H1 (cell line): ENCODE results near the gene PGBD5. TPM values are rescaled to one million over a fixed set of nuclear protein-coding genes. Genes with fewer than 3 reads are reported as not detected.

ENCODE experiments used
- CTCF ChIA-PET: fragments of 300-600 bp; sonication (Branson Sonifier 250); formaldehyde crosslinking; loops from one replicate; lab custom pipeline; 2021; ENCODE audit not compliant: partially characterized antibody; lab: Charles Lee
- POLR2A ChIA-PET: fragments of 300-600 bp; sonication (Branson Sonifier 250); formaldehyde crosslinking; loops from one replicate; lab custom pipeline; 2021; ENCODE audit warnings: inconsistent platforms; ENCODE audit not compliant: partially characterized antibody; lab: Charles Lee
- DNase-seq, 2 experiments: peaks; one replicate each; pipeline versions ENCODE4 v3.0.0 to v3.0.0-alpha.2; 2010 to 2022; ENCODE audit warnings: low spot score in 2 of 2, low read depth in 1 of 2, mixed read lengths in 1 of 2
- FAIRE-seq: peaks from 2 replicates; lab custom pipeline; 2011; peaks lifted over from hg19 to GRCh38; lab: Jason Lieb, UNC
- H2AFZ ChIP-seq: 2 replicates; pipeline ENCODE4 v1.8.1; 2012; ENCODE audit warnings: low read length, inconsistent platforms
- H2AK5ac ChIP-seq: 2 replicates; pipeline ENCODE4 v1.6.1; 2013; ENCODE audit warnings: low read depth, low read length
- H2BK120ac ChIP-seq: replicated peaks from 2 replicates; pipeline ENCODE3; 2013; ENCODE audit warnings: low read depth, low read length, inconsistent platforms
- H2BK12ac ChIP-seq: 2 replicates; pipeline ENCODE4 v1.6.1; 2013; ENCODE audit warnings: low read depth, low read length
- H2BK15ac ChIP-seq: 2 replicates; pipeline ENCODE4 v1.6.1; 2013; ENCODE audit warnings: low read length
- H2BK20ac ChIP-seq: 2 replicates; pipeline ENCODE4 v1.6.1; 2013; ENCODE audit warnings: low read length
- H2BK5ac ChIP-seq: 2 replicates; pipeline ENCODE4 v1.6.1; 2013; ENCODE audit warnings: low read depth, low read length
- H3K14ac ChIP-seq: 2 replicates; pipeline ENCODE4 v1.6.1; 2013; ENCODE audit warnings: inconsistent platforms; ENCODE audit not compliant: insufficient read length
- H3K18ac ChIP-seq: 2 replicates; pipeline ENCODE4 v1.6.1; 2013; ENCODE audit warnings: low read length; ENCODE audit errors: extremely low read depth
- H3K23ac ChIP-seq: 2 replicates; pipeline ENCODE4 v1.6.1; 2013; ENCODE audit warnings: inconsistent platforms; ENCODE audit not compliant: insufficient read length
- H3K23me2 ChIP-seq: 2 replicates; pipeline ENCODE4 v1.6.1; 2013; ENCODE audit warnings: low read depth, low read length
- H3K27ac ChIP-seq: 2 replicates; pipeline ENCODE4 v1.6.1; 2011; ENCODE audit warnings: low read depth, low read length, inconsistent platforms
- H3K27me3 ChIP-seq, 4 experiments: replicated peaks in 1 of 4; 1 replicate in 1 of 4; 2 replicates in 3 of 4; pipeline versions ENCODE4 v1.6.1 to v1.8.1; 2011 to 2013; ENCODE audit warnings: low read length in 3 of 4, mild to moderate bottlenecking in 3 of 4, inconsistent platforms in 2 of 4, mixed read lengths in 2 of 4, moderate library complexity in 1 of 4; ENCODE audit not compliant: control insufficient read depth in 3 of 4, insufficient read depth in 3 of 4; ENCODE audit errors: extremely low read depth in 1 of 4
- H3K36me3 ChIP-seq, 4 experiments: 2 replicates each; pipeline versions ENCODE4 v1.6.1 to v1.8.1; 2011 to 2013; ENCODE audit warnings: mild to moderate bottlenecking in 4 of 4, low read length in 3 of 4, moderate library complexity in 2 of 4, control low read depth in 1 of 4, inconsistent platforms in 1 of 4; ENCODE audit not compliant: insufficient read depth in 4 of 4, control insufficient read depth in 2 of 4
- H3K4ac ChIP-seq: replicated peaks from 2 replicates; pipeline ENCODE3; 2013; ENCODE audit warnings: low read length, low read depth, mixed read lengths, inconsistent platforms; ENCODE audit not compliant: insufficient read length
- H3K4me1 ChIP-seq, 4 experiments: replicated peaks in 1 of 4; 1 replicate in 1 of 4; 2 replicates in 3 of 4; pipeline versions ENCODE4 v1.6.1 to v1.8.1; 2011 to 2013; ENCODE audit warnings: low read length in 3 of 4, inconsistent platforms in 2 of 4, mixed read lengths in 1 of 4; ENCODE audit not compliant: insufficient read depth in 4 of 4, control insufficient read depth in 3 of 4
- H3K4me2 ChIP-seq, 2 experiments: 2 replicates each; pipeline versions ENCODE4 v1.6.1 to v1.8.1; 2011 to 2013; ENCODE audit warnings: low read depth in 2 of 2, low read length in 2 of 2, control low read depth in 1 of 2, inconsistent platforms in 1 of 2, mild to moderate bottlenecking in 1 of 2; ENCODE audit not compliant: insufficient read depth in 1 of 2
- H3K4me3 ChIP-seq, 4 experiments: fragments of 200-600, 300-600 bp in 1 of 4; sonication (generic), shearing (Covaris generic), sonication (Bioruptor Twin) in 1 of 4; 2 replicates each; pipeline versions ENCODE4 v1.5.1 to v1.8.1; 2011 to 2016; ENCODE audit warnings: low read length in 4 of 4, low read depth in 3 of 4, control low read depth in 2 of 4, inconsistent platforms in 2 of 4, mild to moderate bottlenecking in 2 of 4, mixed read lengths in 1 of 4, moderate library complexity in 1 of 4; ENCODE audit not compliant: insufficient read depth in 2 of 4; ENCODE audit errors: extremely low read depth in 1 of 4
- H3K56ac ChIP-seq: replicated peaks from 2 replicates; pipeline ENCODE3; 2013; ENCODE audit warnings: low read depth, mild to moderate bottlenecking, mixed read lengths, low read length, inconsistent platforms; ENCODE audit not compliant: insufficient read length
- H3K79me1 ChIP-seq: 2 replicates; pipeline ENCODE4 v1.6.1; 2013; ENCODE audit warnings: low read depth, low read length, control low read depth
- H3K79me2 ChIP-seq, 2 experiments: 2 replicates each; pipeline versions ENCODE4 v1.6.1 to v1.8.1; 2012 to 2013; ENCODE audit warnings: low read length in 2 of 2, mild to moderate bottlenecking in 2 of 2, inconsistent platforms in 1 of 2; ENCODE audit not compliant: insufficient read depth in 2 of 2, control insufficient read depth in 1 of 2
- H3K9ac ChIP-seq, 4 experiments: replicated peaks in 1 of 4; 1 replicate in 1 of 4; 2 replicates in 3 of 4; pipeline versions ENCODE4 v1.6.1 to v1.8.1; 2011 to 2013; ENCODE audit warnings: low read depth in 3 of 4, low read length in 3 of 4, control low read depth in 2 of 4, mild to moderate bottlenecking in 2 of 4, moderate library complexity in 2 of 4, inconsistent platforms in 1 of 4; ENCODE audit errors: extremely low read depth in 1 of 4
- H3K9me3 ChIP-seq, 2 experiments: 2 replicates each; pipeline versions ENCODE4 v1.6.1 to v1.8.1; 2012 to 2013; ENCODE audit warnings: mild to moderate bottlenecking in 2 of 2, moderate library complexity in 2 of 2, control low read depth in 1 of 2, inconsistent platforms in 1 of 2, low read depth in 1 of 2, low read length in 1 of 2, mixed read lengths in 1 of 2; ENCODE audit not compliant: insufficient read depth in 2 of 2
- H4K20me1 ChIP-seq, 2 experiments: replicated peaks in 1 of 2; 2 replicates each; pipeline versions ENCODE3 to v1.8.1; 2011 to 2013; ENCODE audit warnings: inconsistent platforms in 2 of 2, low read length in 2 of 2, mild to moderate bottlenecking in 1 of 2; ENCODE audit not compliant: insufficient read depth in 2 of 2, control insufficient read depth in 1 of 2
- H4K5ac ChIP-seq: 2 replicates; pipeline ENCODE4 v1.6.1; 2013; ENCODE audit warnings: low read length, low read depth, mixed read lengths, inconsistent platforms; ENCODE audit not compliant: insufficient read length
- H4K8ac ChIP-seq: 2 replicates; pipeline ENCODE4 v1.8.0; 2013; ENCODE audit warnings: mild to moderate bottlenecking, moderate library complexity, low read length, inconsistent platforms; ENCODE audit not compliant: insufficient read depth; ENCODE audit errors: extremely low read depth
- H4K91ac ChIP-seq: replicated peaks from 2 replicates; pipeline ENCODE3; 2013; ENCODE audit warnings: low read length, mixed read lengths, inconsistent platforms; ENCODE audit not compliant: insufficient read length
- ASH2L ChIP-seq: fragments of 200-600, 300-600 bp; sonication (generic); IDR thresholded peaks from one replicate; pipeline ENCODE4 v1.7.1; 2017; ENCODE audit warnings: low read length
- BRCA1 ChIP-seq: IDR thresholded peaks from 2 replicates; pipeline ENCODE4 v1.6.1; 2012; ENCODE audit warnings: low read depth, low read length, improper control_type of control experiment
- CHD1 ChIP-seq: IDR thresholded peaks from 2 replicates; pipeline ENCODE4 v1.6.1; 2012; ENCODE audit warnings: low read depth, low read length, improper control_type of control experiment
- E2F6 ChIP-seq: IDR thresholded peaks from 2 replicates; pipeline ENCODE4 v1.6.1; 2012; ENCODE audit warnings: inconsistent platforms
- HDAC2 ChIP-seq, 2 experiments: fragments of 300-600 bp in 1 of 2; sonication (generic) in 1 of 2; IDR thresholded peaks; 2 replicates each; pipeline ENCODE4 v1.6.1; 2011 to 2012; ENCODE audit warnings: low read depth in 2 of 2, low read length in 2 of 2, mild to moderate bottlenecking in 2 of 2, moderate library complexity in 2 of 2, borderline replicate concordance in 1 of 2, inconsistent platforms in 1 of 2
- HDAC6 ChIP-seq: IDR thresholded peaks from one replicate; pipeline ENCODE4 v1.7.1; 2012; ENCODE audit warnings: low read depth, mild to moderate bottlenecking, inconsistent platforms, low read length, moderate library complexity
- JUND ChIP-seq: IDR thresholded peaks from 2 replicates; pipeline ENCODE4 v1.6.1; 2011; ENCODE audit warnings: mild to moderate bottlenecking, improper control_type of control experiment, low read length
- KDM4A ChIP-seq: IDR thresholded peaks from one replicate; pipeline ENCODE4 v1.7.1; 2012; ENCODE audit warnings: low read depth, mild to moderate bottlenecking, moderate library complexity, low read length, inconsistent platforms; ENCODE audit not compliant: severe bottlenecking
- POLR2AphosphoS5 ChIP-seq: IDR thresholded peaks from 2 replicates; pipeline ENCODE4 v1.6.1; 2011; ENCODE audit warnings: low read depth, low read length
- RXRA ChIP-seq: IDR thresholded peaks from 2 replicates; pipeline ENCODE4 v1.6.1; 2011; ENCODE audit warnings: low read depth, mild to moderate bottlenecking, low read length, moderate library complexity; ENCODE audit not compliant: insufficient read depth
- SIRT6 ChIP-seq: IDR thresholded peaks from one replicate; pipeline ENCODE4 v1.7.1; 2012; ENCODE audit warnings: low read length, inconsistent platforms
- TAF7 ChIP-seq: optimal IDR thresholded peaks from 2 replicates; pipeline ENCODE3; 2011; ENCODE audit warnings: low read depth, mild to moderate bottlenecking, inconsistent platforms, low read length, moderate library complexity, borderline replicate concordance
- TBP ChIP-seq: IDR thresholded peaks from 2 replicates; pipeline ENCODE4 v1.6.1; 2011; ENCODE audit warnings: low read depth, low read length, improper control_type of control experiment
- YY1 ChIP-seq: IDR thresholded peaks from 2 replicates; pipeline ENCODE4 v1.6.1; 2011; ENCODE audit warnings: low read depth, mild to moderate bottlenecking, low read length
- WGBS, 2 experiments: shearing (Covaris generic) in 1 of 2; methylation state at CpG; one replicate each; pipeline versions ENCODE4 v1.1.6 to v1.1.7; 2013 to 2015; ENCODE audit warnings: low lambda C conversion rate in 2 of 2, mixed read lengths in 2 of 2, inconsistent platforms in 1 of 2, low coverage in 1 of 2, missing lambda C conversion rate in 1 of 2; ENCODE audit not compliant: insufficient replicate concordance in 2 of 2, insufficient coverage in 1 of 2, insufficient read length in 1 of 2; ENCODE audit errors: extremely low coverage in 1 of 2, missing lambda C conversion rate in 1 of 2; 5-methylcytosine and 5-hydroxymethylcytosine counted together
- polyA plus RNA-seq, 7 experiments: library from polyadenylated mRNA; depleted of rRNA in 3 of 7; stranded (reverse) in 5 of 7; unstranded in 2 of 7; fragments of >200 nt in 5 of 7; fragments of 200-250 nt in 2 of 7; gene quantifications; 1 replicate in 5 of 7; 2 replicates in 1 of 7; 4 replicates in 1 of 7; pipeline versions ENCODE4 v1.2.1 to v1.2.3, GENCODE V29; 2011 to 2013; ENCODE audit warnings: missing spikeins in 2 of 7, mixed read lengths in 2 of 7
- total RNA-seq: library from RNA; stranded (reverse); fragmentation: NEBNext Ultra II Directional; extraction: Animal tissue kit (Norgen Biotek cat#: 25700); gene quantifications from 2 replicates; pipeline ENCODE4 v1.2.1, GENCODE V29; 2021

Gene PGBD5
- total and polyA plus RNA-seq, 2 of the 8 experiments (the other 6 are each of a cell fraction or from before 2014, with no cell fraction given): 16.3 to 18.4 TPM

GRCh38 chr1:230322421-230322756, 103.7 kb downstream of the PGBD5 start:
- H3K4me2 ChIP-seq: no peak overlapping the region
- ChIA-PET CTCF (no interaction called here), POLR2A (no interaction called here)
- FAIRE-seq: no peak
- no peaks in the 10 kb centered on the region for H3K23me2 ChIP-seq
- no peaks in the 10 kb centered on the region for H3K79me1 ChIP-seq
- H2BK12ac ChIP-seq: no peak overlapping the region
- H3K18ac ChIP-seq: no peak overlapping the region
- no peak overlapping the region for H3K9ac ChIP-seq
- no peaks in the 10 kb centered on the region for H3K27me3 ChIP-seq
- no peak overlapping the region for H3K4me3 ChIP-seq
- no peak overlapping the region for H2BK5ac ChIP-seq
- H3K23ac ChIP-seq: no peak overlapping the region
- no peaks in the 10 kb centered on the region for H3K9me3 ChIP-seq
- no peak overlapping the region for H3K27ac ChIP-seq
- peaks cover 5 to 17% (median 10%) of the 10 kb centered on the region in 4 experiments; a peak in 7 of 8 replicates for H3K36me3 ChIP-seq
- no peak overlapping the region for H3K4ac ChIP-seq
- no peaks in the 10 kb centered on the region for H4K20me1 ChIP-seq
- H3K56ac ChIP-seq: no peak overlapping the region
- no peaks in the 10 kb centered on the region for H3K4me1 ChIP-seq
- H4K8ac ChIP-seq: no peak overlapping the region
- TF ChIP-seq YY1: no peak
- no peak for TF ChIP-seq TBP
- TF ChIP-seq JUND: no peak
- TF ChIP-seq KDM4A: no peak
- no peak for TF ChIP-seq CHD1
- no peak for TF ChIP-seq RXRA
- TF ChIP-seq HDAC2 (IDR thresholded peaks at IDR 0.05; ENCODE audit: borderline replicate concordance in 1 of 2, low read depth in 2 of 2, low read length in 2 of 2): no peak
- TF ChIP-seq E2F6: no peak
- no peak for TF ChIP-seq TAF7
- no peak for TF ChIP-seq BRCA1
- TF ChIP-seq HDAC6: no peak
- no peak for TF ChIP-seq SIRT6
- no peak for TF ChIP-seq ASH2L
- TF ChIP-seq POLR2AphosphoS5: no peak
- no peak overlapping the region for H3K14ac ChIP-seq
- H4K91ac ChIP-seq: no peak overlapping the region
- no peak overlapping the region for H2BK20ac ChIP-seq
- H3K79me2 ChIP-seq: no peaks in the 10 kb centered on the region
- WGBS, 2 experiments: 97% methylated on average over 15 of the region's 15 CpGs; no CpG with 5 or more reads in 1 of the 2 experiments
- no peak overlapping the region for H2BK15ac ChIP-seq
- no peak overlapping the region for H4K5ac ChIP-seq
- H2AK5ac ChIP-seq: no peak overlapping the region
- H2AFZ ChIP-seq: no peak overlapping the region
- H2BK120ac ChIP-seq: no peak overlapping the region
- no peak for DNase-seq
